NT2/D1 (cell line): ENCODE data around the gene DIRAS1.
A peak's percentile ranks its signal among the peaks of the same experiment; 100 is the strongest.

Experiments used
- DNase-seq: peaks from one replicate; pipeline ENCODE4 v3.0.0-alpha.2; 2011; ENCODE audit warnings: low read depth, low spot score
- H3K27me3 ChIP-seq: 2 replicates; pipeline ENCODE4 v1.6.0; 2011; ENCODE audit warnings: mild to moderate bottlenecking; ENCODE audit not compliant: insufficient read length, insufficient read depth
- H3K36me3 ChIP-seq: 2 replicates; pipeline ENCODE4 v1.6.1; 2011; ENCODE audit warnings: mild to moderate bottlenecking, low read length, mixed read lengths; ENCODE audit not compliant: insufficient read depth, insufficient read length
- H3K4me1 ChIP-seq: 2 replicates; pipeline ENCODE4 v1.5.1; 2011; ENCODE audit not compliant: insufficient read depth, insufficient read length
- H3K4me3 ChIP-seq: 2 replicates; pipeline ENCODE4 v1.5.1; 2011; ENCODE audit warnings: low read depth; ENCODE audit not compliant: insufficient read length
- H3K9ac ChIP-seq: 2 replicates; pipeline ENCODE4 v1.6.0; 2011; ENCODE audit warnings: low read depth; ENCODE audit not compliant: insufficient read length
- H3K9me3 ChIP-seq: 2 replicates; pipeline ENCODE4 v1.5.1; 2011; ENCODE audit warnings: mild to moderate bottlenecking, low read length; ENCODE audit not compliant: insufficient read depth
- SUZ12 ChIP-seq: IDR thresholded peaks from 2 replicates; pipeline ENCODE4 v1.6.1; 2011; ENCODE audit not compliant: insufficient read length, insufficient read depth; ENCODE audit errors: extremely low read depth
- YY1 ChIP-seq: IDR thresholded peaks from 2 replicates; pipeline ENCODE4 v1.6.1; 2011; ENCODE audit not compliant: insufficient read length, insufficient read depth
- ZNF274 ChIP-seq: IDR thresholded peaks from 2 replicates; pipeline ENCODE4 v1.6.1; 2011; ENCODE audit warnings: mild to moderate bottlenecking, low read depth, low read length

DIRAS1 gene

DNA sequence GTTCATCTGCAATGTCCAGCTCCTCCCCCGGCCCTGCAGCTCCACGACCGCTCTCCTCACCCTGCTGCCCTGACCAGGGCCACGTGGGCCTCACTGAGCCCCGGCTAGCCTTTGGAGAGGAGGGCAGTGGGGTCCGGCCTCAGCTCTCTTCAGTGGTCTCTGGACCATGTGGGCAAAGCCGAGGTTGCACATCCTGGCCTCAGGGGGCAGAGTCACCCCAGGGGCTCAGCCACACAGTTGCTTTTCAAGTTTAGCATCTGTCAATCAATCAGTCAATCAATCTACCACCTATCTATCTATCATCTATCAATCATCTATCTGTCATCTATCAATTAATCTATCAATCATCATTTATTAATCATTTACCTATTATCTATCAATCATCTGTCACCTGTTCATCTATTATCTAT is 3.0 kb upstream of the DIRAS1 start:
- DNase-seq = no peak
- peaks cover 29% of the 10 kb centered on the region for H3K4me1 ChIP-seq
- no peaks in the 10 kb centered on the region for H3K9me3 ChIP-seq
- H3K9ac ChIP-seq = peak overlapping the region; percentile 36
- no peak overlapping the region for H3K4me3 ChIP-seq
- H3K36me3 ChIP-seq = no peaks in the 10 kb centered on the region
- peaks cover 6% of the 10 kb centered on the region for H3K27me3 ChIP-seq
- TF ChIP-seq SUZ12 (no peak), ZNF274 (no peak), YY1 (no peak)

DNA sequence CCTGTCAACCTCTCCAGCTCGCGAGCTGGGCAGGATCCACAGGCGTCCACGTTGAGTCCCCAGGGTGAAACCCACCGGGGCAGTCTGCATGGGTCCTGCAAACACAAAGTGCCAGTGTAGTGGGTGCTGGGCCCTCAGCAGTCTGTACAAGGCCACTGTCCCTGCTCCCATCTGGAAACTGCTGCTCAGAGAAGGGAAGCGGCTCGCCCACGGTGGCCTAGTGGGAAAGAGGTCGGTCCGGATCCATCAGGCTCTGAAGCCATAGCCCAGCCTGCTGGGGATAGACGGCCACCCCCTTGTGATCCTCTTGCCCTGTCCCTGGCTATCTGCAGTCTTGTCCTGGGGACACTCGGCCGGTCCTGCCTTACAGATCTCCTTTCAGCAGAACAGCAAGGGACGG is 2.6 kb upstream of the DIRAS1 start:
- Histone ChIP-seq H3K4me3 (no peak overlapping the region), H3K4me1 (peaks cover 29% of the 10 kb centered on the region), H3K9me3 (no peaks in the 10 kb centered on the region), H3K36me3 (no peaks in the 10 kb centered on the region), H3K27me3 (peaks cover 6% of the 10 kb centered on the region), H3K9ac (peak overlapping the region; percentile 42)
- TF ChIP-seq ZNF274 (no peak), YY1 (no peak)
- DNase-seq = no peak

GRCh38 chr19:2723345-2723715 is 2.2 kb upstream of the DIRAS1 start:
- DNase-seq = no peak
- H3K36me3 ChIP-seq = no peaks in the 10 kb centered on the region
- H3K9me3 ChIP-seq = no peaks in the 10 kb centered on the region
- H3K4me1 ChIP-seq = peaks cover 29% of the 10 kb centered on the region
- TF ChIP-seq SUZ12 (no peak), ZNF274 (no peak), YY1 (no peak)
- no peak overlapping the region for H3K4me3 ChIP-seq
- H3K27me3 ChIP-seq = peaks cover 6% of the 10 kb centered on the region
- peak overlapping the region; percentile 50 for H3K9ac ChIP-seq

DNA sequence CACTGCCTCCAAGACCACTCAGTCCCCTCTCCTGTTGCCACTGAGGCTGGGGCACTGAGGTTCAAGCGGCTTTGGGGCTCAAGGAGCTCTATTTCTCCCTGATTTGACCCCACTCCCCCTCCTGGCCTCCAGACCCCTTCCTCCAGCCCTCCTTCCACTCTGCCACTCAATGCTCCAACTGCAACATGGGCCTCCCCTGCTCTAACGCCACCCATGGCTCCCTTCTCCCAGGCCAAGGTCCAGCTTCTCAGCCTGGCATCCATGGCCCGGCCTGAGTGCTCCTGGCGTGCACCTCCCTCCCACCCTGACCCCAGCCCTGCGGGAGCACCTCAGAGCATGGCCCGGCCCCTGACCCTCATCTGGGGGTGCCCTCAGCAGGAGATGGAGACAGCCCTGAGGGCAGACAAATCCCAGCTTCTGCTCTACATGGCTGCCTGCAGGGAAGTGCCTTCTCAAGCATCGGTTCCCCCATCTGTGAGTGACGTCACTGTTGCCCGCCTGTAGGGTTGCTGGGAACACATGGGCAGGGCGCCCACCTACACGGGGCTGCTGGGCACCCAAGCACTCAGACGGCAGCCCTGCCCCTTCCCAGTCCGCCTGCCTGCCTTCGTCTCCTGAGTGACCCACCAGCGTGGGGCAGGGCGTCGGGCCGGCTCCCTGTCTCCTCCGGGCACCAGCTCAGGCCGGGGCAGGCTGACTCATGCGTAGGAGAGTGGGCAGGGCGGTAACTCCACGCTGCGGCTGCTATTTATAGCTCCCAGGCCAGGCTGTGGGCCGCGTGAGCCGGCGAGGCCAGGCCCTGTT is 1.6 kb upstream of the DIRAS1 start:
- H3K36me3 ChIP-seq = no peaks in the 10 kb centered on the region
- peaks cover 29% of the 10 kb centered on the region for H3K4me1 ChIP-seq
- H3K9ac ChIP-seq = peak overlapping the region; percentile 74
- H3K9me3 ChIP-seq = no peaks in the 10 kb centered on the region
- no peak for TF ChIP-seq YY1
- no peak for TF ChIP-seq SUZ12
- DNase-seq = no peak
- no peak overlapping the region for H3K4me3 ChIP-seq
- peaks cover 6% of the 10 kb centered on the region for H3K27me3 ChIP-seq

- H3K27me3 ChIP-seq = peaks cover 4% of the 10 kb centered on the region
- peaks cover 23% of the 10 kb centered on the region for H3K4me1 ChIP-seq
- H3K9me3 ChIP-seq = no peaks in the 10 kb centered on the region
- peak overlapping the region; percentile 54 for H3K4me3 ChIP-seq
- TF ChIP-seq YY1 = no peak
- no peak for TF ChIP-seq ZNF274
- TF ChIP-seq SUZ12 = no peak
- no peak for DNase-seq
- peaks cover 3% of the 10 kb centered on the region for H3K36me3 ChIP-seq
- peak overlapping the region; percentile 74 for H3K9ac ChIP-seq
These were observed 683 bp upstream of the DIRAS1 start for GRCh38 chr19:2721570-2722540.

GRCh38 chr19:2719920-2720776 is 1.0 kb downstream of the DIRAS1 start:
- peaks cover 8% of the 10 kb centered on the region; the same call in 1 of the 2 replicates for H3K9me3 ChIP-seq
- DNase-seq = no peak
- peaks cover 9% of the 10 kb centered on the region for H3K36me3 ChIP-seq
- no peaks in the 10 kb centered on the region for H3K27me3 ChIP-seq
- H3K4me1 ChIP-seq = peaks cover 19% of the 10 kb centered on the region
- peak overlapping the region; percentile 58 for H3K4me3 ChIP-seq
- no peak for TF ChIP-seq ZNF274
- no peak for TF ChIP-seq YY1
- no peak for TF ChIP-seq SUZ12
- peak overlapping the region; percentile 85 for H3K9ac ChIP-seq
